GM18498 (cell line): Measurements from ENCODE around the gene CUZD1.

Source experiments
- ATAC-seq: cut with Tn5 transposase; IDR thresholded peaks from one replicate; pipeline ENCODE4 v1.9.1; 2021; ENCODE audit warnings: mild to moderate bottlenecking, moderate library complexity; ENCODE audit not compliant: unreplicated experiment

The CUZD1 gene

GRCh38 chr10:122822973-122823690 lies 22.5 kb downstream of the CUZD1 start:
- ATAC-seq, result no peak

DNA sequence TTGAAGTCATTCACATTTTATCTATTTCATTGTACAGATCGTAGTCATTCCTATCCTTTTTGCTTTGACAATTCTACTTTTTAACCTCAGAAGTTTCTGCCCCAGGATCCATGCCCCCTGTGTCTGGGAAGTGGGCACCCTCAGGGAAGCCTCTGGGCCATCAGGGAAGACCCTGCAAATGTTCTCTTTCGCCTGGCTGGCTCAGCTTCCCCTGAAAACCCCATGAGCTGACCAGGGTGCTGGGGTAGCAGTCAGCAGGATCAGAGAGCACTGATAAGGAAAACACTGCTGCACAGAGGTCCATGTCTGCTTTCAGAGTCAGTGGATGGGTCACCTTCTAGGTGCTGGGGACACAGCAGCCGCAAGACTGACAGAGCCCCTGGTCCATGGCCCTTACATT lies 23.8 kb downstream of the CUZD1 start:
- ATAC-seq, result no peak

DNA sequence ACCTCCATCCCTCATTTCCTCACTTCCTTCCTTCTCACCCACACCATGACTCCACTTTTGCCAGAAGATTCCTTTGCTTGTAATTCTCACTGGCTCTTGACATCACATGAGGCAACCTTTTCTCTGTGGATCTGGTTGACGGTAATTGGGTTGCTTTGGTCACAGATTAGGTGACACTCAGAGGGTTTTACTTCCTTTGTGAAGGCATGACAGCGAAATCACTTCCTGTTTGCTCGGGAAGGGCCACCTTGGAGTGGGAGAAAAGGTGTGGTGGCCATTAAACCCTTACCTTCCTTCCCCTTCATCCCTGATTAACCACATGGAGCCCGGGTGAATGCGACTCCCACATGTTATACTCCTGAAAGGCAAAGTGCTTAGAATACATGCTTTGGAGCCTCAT lies 30.2 kb downstream of the CUZD1 start:
- no peak for ATAC-seq

- ATAC-seq, result no peak
Measured at GRCh38 chr10:122814493-122814892, 31.2 kb downstream of the CUZD1 start.

- no peak for ATAC-seq
Measured at GRCh38 chr10:122812751-122813150, 32.9 kb downstream of the CUZD1 start.

- ATAC-seq, result no peak
Measured at GRCh38 chr10:122802282-122802681, 43.4 kb downstream of the CUZD1 start.

- no peak for ATAC-seq
Measured at GRCh38 chr10:122798704-122799231, 46.9 kb downstream of the CUZD1 start.

GRCh38 chr10:122796796-122797195 lies 48.9 kb downstream of the CUZD1 start:
- no peak for ATAC-seq

DNA sequence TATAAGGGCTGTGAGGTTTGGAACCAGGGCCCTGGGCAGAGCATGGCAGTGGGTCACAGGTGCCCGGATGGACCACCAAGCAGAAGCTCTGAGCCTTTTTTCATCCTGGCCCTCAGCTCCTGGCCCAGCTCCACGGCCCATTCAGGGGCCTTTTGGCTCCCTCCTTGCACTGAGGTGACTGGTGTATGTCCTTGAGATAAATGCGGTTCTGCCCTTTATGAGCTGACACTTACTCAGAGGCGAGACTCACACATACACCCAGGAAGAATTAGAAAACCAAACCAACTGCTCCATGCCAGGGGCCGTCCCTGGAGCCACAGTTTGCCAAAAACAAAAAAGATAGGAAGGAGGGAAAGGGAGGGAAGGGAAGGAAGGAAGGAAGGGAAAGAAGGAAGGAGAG lies 49.7 kb downstream of the CUZD1 start:
- no peak for ATAC-seq

DNA sequence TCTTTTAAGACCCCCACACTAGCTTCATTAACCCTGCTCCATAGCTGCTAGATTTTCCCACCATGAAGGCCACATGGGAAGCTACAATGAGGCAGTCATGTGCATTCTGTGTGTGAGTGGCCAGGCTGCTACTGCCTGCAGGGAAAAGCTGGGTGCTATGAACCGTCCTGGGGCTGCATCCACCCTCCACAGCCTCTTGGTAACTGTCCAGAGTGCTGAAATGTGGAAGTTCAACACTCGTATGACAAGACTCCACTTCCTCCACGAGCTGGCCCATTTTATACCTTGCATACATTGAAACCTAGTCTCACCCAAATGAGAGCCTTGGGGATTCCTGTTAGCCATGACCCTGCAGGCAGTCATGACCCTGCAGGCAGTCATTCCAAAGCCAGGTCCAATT lies 59.4 kb downstream of the CUZD1 start:
- ATAC-seq, result no peak

GRCh38 chr10:122782911-122783310 lies 62.7 kb downstream of the CUZD1 start:
- ATAC-seq, result no peak
